HG03469 (cell line): ENCODE results near the gene MCEMP1.

Source experiments
- ATAC-seq: cut with Tn5 transposase; IDR thresholded peaks from one replicate; pipeline ENCODE4 v1.9.1; 2021; ENCODE audit warnings: mild to moderate bottlenecking, moderate library complexity, moderate number of reproducible peaks; ENCODE audit not compliant: unreplicated experiment

MCEMP1 gene

DNA sequence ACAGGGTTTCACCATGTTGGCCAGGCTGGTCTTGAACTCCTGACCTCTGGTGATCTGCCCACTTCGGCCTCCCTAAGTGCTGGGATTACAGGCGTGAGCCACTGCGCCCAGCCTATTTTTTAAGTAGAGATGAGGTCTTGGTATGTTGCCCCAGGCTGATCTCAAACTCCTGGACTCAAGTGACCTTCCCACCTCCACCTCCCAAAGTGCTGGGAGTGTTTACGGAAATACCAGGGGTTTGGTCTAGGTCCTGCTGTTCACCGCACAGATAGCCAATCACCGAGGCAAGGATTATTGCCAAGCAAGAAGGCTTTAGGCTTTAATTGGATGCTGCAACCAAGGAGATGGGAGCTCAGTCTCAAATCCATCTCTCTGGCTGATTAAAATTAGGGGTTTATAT is 43.5 kb downstream of the MCEMP1 start:
- ATAC-seq = no peak

DNA sequence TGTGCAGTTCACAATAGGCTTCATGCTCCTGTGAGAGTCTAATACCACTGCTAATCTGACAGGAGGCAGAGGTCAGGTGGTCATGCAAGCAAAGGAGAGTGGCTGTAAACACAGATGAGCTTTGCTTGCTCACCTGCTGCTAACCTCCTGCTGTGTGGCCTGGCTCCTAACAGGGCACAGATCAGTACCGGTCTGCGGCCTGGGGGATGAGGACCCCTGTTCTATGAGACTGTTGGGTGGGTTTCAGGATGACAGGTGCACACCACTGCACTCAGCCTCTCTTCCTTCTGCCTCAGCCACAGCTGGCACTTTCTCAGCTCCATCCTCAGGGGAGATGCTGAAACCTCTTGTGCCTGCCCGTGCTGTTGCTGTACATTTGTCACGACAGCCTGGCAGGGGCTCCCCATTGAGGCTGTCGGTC is 45.4 kb downstream of the MCEMP1 start:
- no peak for ATAC-seq

DNA sequence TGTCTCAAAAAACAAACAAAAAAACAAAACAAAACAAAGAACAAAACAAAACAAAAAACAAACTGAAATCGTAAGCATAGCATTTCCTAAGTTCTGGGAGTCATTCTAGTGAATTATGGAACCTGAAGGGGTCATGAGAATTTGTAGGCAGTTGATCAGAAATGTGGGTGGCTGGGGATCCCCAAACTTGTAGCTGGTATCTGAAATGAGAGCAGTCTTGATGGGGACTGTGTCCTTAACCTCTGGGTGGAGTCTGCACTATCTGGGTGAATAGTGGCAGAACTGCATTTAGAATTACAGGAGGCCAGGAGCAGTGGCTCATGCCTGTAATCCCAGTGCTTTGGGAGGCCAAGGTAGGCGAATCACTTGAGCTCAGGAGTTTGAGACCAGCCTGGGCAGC is 48.9 kb downstream of the MCEMP1 start:
- ATAC-seq = no peak

DNA sequence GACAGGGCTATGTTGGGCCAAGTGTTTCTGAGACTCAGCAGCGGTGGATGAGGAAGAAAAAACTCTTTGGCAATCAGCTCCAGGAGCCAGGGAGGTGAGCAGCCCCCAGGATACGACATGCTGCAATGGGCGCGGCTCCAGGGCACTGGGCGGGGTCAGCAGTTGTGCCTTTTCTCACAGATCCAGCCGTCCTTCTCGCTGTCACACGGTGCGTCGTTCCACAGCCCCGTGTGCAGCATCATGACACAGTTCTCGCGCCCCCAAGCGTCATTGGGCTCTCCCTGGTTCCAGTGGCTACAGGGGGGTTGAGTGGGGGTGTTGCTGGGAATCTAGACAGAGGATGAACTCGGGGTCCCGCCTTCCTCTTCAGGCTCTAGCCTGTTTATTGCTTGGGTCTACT is 52.3 kb downstream of the MCEMP1 start:
- ATAC-seq = no peak
